Colonic mucosa (tissue), 4 donors: Measurements from ENCODE around the gene CREB5. TPM values are rescaled to one million over a fixed set of nuclear protein-coding genes. Genes with fewer than 3 reads are reported as not detected.
A peak's percentile ranks its signal among the peaks of the same experiment; 100 is the strongest.

Experiments used
- DNase-seq: peaks from one replicate; pipeline ENCODE4 v3.0.0-alpha.2; 2020
- H3K27ac ChIP-seq: fragments of 200-600 bp; one replicate; pipeline ENCODE4 v1.8.0; 2021
- H3K27me3 ChIP-seq: fragments of 200-600 bp; one replicate; pipeline ENCODE4 v1.8.0; 2021
- H3K36me3 ChIP-seq: fragments of 200-600 bp; one replicate; pipeline ENCODE4 v1.8.0; 2021
- H3K4me1 ChIP-seq: fragments of 200-600 bp; one replicate; pipeline ENCODE4 v1.8.0; 2021; ENCODE audit warnings: mild to moderate bottlenecking
- H3K4me3 ChIP-seq: fragments of 200-600 bp; one replicate; pipeline ENCODE4 v1.8.0; 2021
- H3K9ac ChIP-seq, 2 donors: one replicate each; pipeline ENCODE4 v1.7.0; 2013; ENCODE audit warnings: control low read depth in 2 of 2, low read depth in 2 of 2, low read length in 2 of 2
- H3K9me3 ChIP-seq: fragments of 200-600 bp; one replicate; pipeline ENCODE4 v1.8.0; 2021
- CTCF ChIP-seq: fragments of 200-600 bp; IDR thresholded peaks from one replicate; pipeline ENCODE4 v1.8.0; 2022; ENCODE audit warnings: antibody characterized with exemption, mild to moderate bottlenecking
- intact Hi-C: fragments of 100-400 bp; cut with DNase I; formaldehyde crosslinking; loops from one replicate; pipeline ENCODE4 v1.14.1; 2022
- total RNA-seq, 2 donors: library from RNA; stranded (reverse); fragmentation: NEBNext Ultra II Directional in 1 of 2; extraction: Animal tissue kit (Norgen Biotek cat#: 25700) in 1 of 2; gene quantifications; one replicate each; pipeline ENCODE4 v1.2.1, GENCODE V29; 2021
- donor health status: healthy.
- donor health status: DM: no; HTN: no; CAD: no.
- donor health status: DM: no; HTN: no; CAD: no.

Gene CREB5
- total RNA-seq, 2 donors from 2014 or later: 0.54 to 3.6 TPM

DNA sequence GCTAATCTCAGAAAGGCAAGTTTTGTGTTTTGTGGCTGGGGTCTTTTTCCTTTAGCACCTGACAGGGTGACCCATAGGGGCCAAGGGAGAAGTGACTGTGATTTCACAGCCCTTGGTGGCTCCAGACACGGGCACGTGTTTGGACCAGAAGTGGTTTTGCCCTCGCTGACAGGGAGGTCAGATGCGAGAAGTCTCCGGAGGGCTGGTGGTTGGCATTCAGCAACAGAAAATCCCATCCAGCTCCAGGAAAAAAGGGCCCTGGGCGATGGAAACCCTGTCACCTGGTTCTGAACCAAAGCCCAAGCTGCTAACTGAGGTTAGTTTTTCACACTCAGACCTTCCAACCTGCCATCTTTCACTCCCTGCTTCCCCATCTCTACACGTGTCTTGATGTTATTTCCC, 272.9 kb downstream of the CREB5 start:
- peak; percentile 31 for DNase-seq
- intact Hi-C loops: no loop called here

DNA sequence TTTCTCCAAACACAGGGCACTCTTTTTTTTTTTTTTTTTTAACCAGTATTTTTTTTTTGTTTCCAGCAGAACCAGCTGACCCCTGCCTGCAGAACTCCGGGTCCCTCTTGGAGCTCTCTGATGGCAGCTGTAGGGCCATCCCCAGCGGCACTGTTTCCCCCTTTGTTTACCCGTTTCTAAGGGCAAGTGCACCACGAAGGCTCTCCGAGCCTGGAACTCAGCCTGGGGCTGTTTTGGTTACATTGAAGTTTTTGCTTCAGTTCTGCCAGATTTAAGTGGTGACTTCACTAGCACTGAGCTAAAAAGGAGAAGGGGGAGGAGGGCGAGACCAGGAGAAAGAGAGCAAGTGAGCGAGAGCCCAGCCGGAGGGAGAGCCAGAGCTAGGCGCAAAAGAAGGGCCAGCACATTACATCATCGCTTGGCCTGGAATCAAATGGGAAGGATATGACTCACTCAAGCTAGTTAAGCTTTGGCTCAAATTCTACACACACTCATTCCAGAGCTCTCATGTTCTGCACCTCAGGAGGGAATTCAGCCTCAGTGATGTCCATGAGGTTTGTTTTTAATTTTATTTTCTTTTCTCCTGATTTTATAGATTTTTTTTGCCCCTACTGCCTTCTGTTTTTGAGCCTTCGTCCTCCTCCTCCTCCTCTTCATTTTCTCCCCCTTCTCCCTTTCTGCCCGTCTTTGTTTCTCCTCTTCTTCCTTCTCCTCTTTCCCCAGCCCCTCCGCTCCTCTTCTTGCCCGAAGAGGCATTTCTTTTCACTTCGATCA, 273.5 kb downstream of the CREB5 start:
- Histone ChIP-seq H3K36me3 (no peaks in the 10 kb centered on the region), H3K9ac (peak overlapping the region; percentile 30 to 50), H3K4me1 (no peaks in the 10 kb centered on the region), H3K27me3 (no peaks in the 10 kb centered on the region), H3K9me3 (no peaks in the 10 kb centered on the region), H3K4me3 (peak overlapping the region; percentile 19), H3K27ac (peak overlapping the region; percentile 56)
- peak; percentile 90 for DNase-seq
- intact Hi-C loops: no loop called here
- TF ChIP-seq CTCF: no peak

More for the DNA sequence above, 272.9 kb downstream of the CREB5 start:
- Histone ChIP-seq H3K27ac (peak overlapping the region; percentile 29), H3K36me3 (no peaks in the 10 kb centered on the region), H3K27me3 (no peaks in the 10 kb centered on the region), H3K4me3 (no peak overlapping the region), H3K9ac (no peak overlapping the region), H3K4me1 (no peaks in the 10 kb centered on the region), H3K9me3 (no peaks in the 10 kb centered on the region)
- TF ChIP-seq CTCF: no peak

GRCh38 chr7:28686418-28686800, 274.1 kb downstream of the CREB5 start:
- TF ChIP-seq CTCF: no peak
- peak overlapping the region; percentile 56 for H3K27ac ChIP-seq
- peak overlapping the region; percentile 19 for H3K4me3 ChIP-seq
- no peaks in the 10 kb centered on the region for H3K27me3 ChIP-seq
- H3K4me1 ChIP-seq: no peaks in the 10 kb centered on the region
- intact Hi-C loops: no loop called here
- H3K9me3 ChIP-seq: no peaks in the 10 kb centered on the region
- no peaks in the 10 kb centered on the region for H3K36me3 ChIP-seq
- H3K9ac ChIP-seq: peak overlapping the region; percentile 30 to 50
- no peak for DNase-seq

GRCh38 chr7:28687537-28687936, 275.2 kb downstream of the CREB5 start:
- no peaks in the 10 kb centered on the region for H3K9me3 ChIP-seq
- intact Hi-C loops: no loop called here
- H3K9ac ChIP-seq: no peak overlapping the region
- no peak overlapping the region for H3K27ac ChIP-seq
- H3K36me3 ChIP-seq: no peaks in the 10 kb centered on the region
- DNase-seq: no peak
- H3K4me3 ChIP-seq: no peak overlapping the region
- TF ChIP-seq CTCF: no peak
- H3K27me3 ChIP-seq: no peaks in the 10 kb centered on the region
- H3K4me1 ChIP-seq: no peaks in the 10 kb centered on the region

- TF ChIP-seq CTCF: no peak
- no peak overlapping the region for H3K4me3 ChIP-seq
- H3K27me3 ChIP-seq: no peaks in the 10 kb centered on the region
- H3K4me1 ChIP-seq: no peaks in the 10 kb centered on the region
- H3K9me3 ChIP-seq: no peaks in the 10 kb centered on the region
- DNase-seq: no peak
- intact Hi-C loops: no loop called here
- H3K27ac ChIP-seq: no peak overlapping the region
- H3K9ac ChIP-seq: peak overlapping the region in 1 of 2 donors; percentile 9
- no peaks in the 10 kb centered on the region for H3K36me3 ChIP-seq
Observed at GRCh38 chr7:28688174-28688573, 275.9 kb downstream of the CREB5 start.
